ENCODE measurements around the gene TULP4.
"Not testable (repeated sequence)": the region's sequence is repeated elsewhere in the genome, so short reads cannot be mapped to it uniquely, and the experiment has no call there.

The TULP4 gene

DNA sequence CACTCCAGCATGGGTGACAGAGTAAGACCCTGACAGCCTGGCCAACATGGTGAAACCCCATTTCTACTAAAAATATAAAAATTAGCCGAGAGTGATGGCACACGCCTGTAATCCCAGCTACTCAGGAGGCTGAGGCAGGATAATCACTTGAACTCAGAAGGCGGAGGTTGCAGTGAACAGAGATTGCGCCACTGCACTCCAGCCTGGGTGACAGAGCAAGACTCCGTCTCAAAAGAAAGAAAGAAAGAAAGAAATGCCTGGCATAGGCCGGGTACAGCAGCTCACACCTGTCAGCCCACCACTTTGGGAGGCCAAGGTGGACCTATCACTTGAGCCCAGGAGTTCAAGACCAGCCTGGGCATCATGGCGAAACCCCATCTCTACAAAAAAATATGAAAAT lies 208.7 kb downstream of the TULP4 start:
- in situ Hi-C loops (cut with MboI; ENCODE audit: low sequenced_read_pairs), result not testable (repeated sequence)

DNA sequence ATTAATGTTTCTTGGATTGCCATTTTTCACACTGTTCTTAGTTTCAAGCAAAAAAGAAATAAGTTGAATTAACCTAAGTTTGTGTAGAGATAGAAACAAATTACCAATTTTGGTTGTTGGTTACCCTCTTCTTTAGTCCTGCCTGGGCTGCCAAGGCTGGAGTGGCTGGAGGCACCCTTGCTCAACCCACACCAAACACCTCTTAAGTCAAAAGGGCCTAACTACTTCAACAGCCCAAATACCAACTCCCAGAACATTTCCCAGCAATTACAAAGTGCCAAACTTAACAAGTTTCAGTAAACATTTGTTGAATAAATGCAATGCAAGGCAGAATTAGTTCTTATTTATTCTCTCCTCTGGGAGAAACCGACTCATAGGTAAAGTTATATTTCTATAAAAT lies 209.5 kb downstream of the TULP4 start:
- in situ Hi-C loops (cut with MboI; ENCODE audit: low sequenced_read_pairs), result no loop called here

DNA sequence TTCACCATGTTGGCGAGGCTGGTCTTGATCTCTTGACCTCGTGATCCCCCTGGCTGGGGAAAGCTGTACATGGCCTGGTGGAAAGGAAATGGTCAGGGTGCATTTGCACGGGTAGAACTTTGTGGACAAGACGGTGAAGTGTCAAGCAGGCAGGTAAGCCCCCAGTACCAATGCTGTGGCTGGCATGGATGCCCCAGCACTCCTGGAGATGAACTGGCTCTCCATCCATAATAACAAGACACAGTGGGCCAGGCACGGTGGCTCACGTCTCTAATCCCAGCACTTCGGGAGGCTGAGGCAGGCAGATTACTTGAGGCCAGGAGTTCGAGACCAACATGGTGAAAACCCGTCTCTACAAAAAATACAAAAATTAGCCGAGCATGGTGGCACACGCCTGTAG lies 210.4 kb downstream of the TULP4 start:
- in situ Hi-C loops (cut with MboI; ENCODE audit: low sequenced_read_pairs), result no loop called here

DNA sequence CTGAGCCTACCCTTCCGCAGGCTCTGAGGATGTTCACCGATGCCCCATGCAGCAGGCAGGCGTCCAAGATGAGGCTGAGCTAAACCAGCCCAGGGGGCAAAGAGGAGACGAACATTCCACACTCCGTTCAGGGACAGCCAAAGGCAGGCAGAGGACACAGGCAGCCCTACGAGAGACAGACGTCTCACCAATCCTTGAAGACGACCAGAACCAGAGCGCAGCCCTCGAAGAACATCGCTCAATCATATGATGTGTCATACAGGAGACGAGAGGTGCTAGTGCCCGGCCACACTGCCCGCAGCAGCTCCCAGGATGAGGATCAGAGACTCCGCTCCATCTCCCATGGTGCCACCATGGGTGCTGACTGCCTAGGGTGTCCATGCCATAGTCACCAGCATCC lies 212.0 kb downstream of the TULP4 start:
- in situ Hi-C loops (cut with MboI; ENCODE audit: low sequenced_read_pairs), result no loop called here

DNA sequence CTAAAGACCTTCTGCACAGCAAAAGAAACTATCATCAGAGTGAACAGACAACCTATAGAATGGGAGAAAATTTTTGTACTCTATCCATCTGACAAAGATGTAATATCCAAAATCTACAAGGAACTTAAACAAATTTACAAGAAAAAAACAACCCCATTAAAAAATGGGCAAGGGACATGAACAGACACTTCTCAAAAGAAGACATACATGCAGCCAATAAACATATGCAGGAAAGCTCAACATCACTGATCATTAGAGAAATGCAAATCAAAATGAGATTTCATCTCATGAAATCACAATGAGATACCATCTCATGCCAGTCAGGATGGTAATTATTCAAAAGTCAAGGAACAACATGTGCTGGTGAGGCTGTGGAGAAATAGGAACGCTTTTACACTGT lies 215.6 kb downstream of the TULP4 start:
- in situ Hi-C loops (cut with MboI; ENCODE audit: low sequenced_read_pairs), result not testable (repeated sequence)

DNA sequence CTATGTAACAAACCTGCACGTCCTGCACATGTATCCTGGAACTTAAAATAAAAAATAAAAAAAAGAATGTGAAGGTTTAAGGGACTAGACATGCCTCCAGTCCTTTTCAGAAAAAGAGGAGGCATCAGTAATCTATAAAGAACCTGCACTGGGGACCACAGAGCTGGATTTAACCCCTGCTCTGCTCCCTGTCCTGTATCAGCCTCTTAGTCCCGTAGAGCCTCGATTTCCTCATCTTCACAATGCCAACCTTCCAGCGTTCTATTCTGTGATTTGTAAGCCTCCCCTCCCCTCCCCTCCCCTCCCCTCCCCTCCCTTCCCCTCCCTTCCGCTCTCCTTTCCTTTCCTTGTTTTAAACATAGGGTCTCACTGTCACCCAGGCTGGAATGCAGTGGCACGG lies 216.6 kb downstream of the TULP4 start:
- in situ Hi-C loops (cut with MboI; ENCODE audit: low sequenced_read_pairs), result no loop called here

DNA sequence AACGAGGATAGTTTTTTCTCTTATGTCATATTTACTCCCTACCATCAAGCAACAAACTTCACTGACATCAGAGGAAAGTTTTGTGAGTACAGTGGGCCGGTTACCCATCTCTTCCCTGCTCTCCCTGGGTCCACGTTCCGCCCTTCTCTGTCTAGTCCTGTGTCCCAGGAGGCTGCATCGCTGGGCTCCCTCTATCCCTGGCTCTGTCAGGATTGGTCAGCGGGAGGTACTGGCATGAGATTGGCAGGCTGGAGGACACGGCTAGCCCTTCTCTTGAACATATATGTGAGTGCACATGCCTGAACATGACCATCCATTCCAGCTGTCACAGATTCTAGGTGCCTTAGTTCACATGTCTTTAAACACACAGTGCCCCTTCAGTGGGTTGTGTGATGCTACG lies 217.4 kb downstream of the TULP4 start:
- in situ Hi-C loops (cut with MboI; ENCODE audit: low sequenced_read_pairs), result no loop called here

DNA sequence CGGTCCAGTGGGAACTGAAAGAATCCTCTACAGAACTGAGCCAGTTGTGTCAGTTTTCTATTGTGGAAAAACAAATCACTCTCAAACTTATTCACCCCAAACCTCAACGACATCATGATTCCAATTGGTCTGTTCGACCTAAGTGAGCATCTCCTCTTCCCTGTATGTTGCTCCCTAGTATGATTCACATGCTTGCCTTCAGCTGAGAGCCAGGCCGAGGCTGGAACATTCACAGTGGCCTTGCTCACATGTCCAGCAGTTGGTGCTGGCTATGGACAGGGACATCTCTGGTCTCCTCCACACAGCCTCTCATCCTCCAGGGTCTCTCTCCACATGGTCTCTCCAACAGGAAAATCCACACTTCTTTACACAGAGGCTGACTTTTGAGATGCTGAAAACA lies 219.3 kb downstream of the TULP4 start:
- in situ Hi-C loops (cut with MboI; ENCODE audit: low sequenced_read_pairs), result no loop called here

DNA sequence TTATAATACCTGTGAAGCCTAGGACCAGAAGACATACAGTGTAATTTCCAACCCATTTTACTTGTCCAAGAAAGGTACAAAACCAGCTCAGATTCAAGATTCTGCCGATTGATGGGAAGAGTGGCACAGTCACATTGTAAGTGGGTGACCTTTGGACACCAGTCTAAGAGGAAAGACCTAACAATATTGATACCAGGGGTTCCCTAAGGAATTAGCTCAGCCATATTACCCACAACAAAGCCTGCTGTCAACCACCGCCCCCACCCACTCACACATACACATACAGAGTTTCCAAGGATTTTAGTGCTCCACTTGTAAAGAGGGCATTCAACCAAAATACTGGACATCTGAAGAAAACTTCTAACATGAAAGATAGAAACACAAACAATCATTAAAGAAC lies 219.7 kb downstream of the TULP4 start:
- in situ Hi-C loops (cut with MboI; ENCODE audit: low sequenced_read_pairs), result no loop called here

DNA sequence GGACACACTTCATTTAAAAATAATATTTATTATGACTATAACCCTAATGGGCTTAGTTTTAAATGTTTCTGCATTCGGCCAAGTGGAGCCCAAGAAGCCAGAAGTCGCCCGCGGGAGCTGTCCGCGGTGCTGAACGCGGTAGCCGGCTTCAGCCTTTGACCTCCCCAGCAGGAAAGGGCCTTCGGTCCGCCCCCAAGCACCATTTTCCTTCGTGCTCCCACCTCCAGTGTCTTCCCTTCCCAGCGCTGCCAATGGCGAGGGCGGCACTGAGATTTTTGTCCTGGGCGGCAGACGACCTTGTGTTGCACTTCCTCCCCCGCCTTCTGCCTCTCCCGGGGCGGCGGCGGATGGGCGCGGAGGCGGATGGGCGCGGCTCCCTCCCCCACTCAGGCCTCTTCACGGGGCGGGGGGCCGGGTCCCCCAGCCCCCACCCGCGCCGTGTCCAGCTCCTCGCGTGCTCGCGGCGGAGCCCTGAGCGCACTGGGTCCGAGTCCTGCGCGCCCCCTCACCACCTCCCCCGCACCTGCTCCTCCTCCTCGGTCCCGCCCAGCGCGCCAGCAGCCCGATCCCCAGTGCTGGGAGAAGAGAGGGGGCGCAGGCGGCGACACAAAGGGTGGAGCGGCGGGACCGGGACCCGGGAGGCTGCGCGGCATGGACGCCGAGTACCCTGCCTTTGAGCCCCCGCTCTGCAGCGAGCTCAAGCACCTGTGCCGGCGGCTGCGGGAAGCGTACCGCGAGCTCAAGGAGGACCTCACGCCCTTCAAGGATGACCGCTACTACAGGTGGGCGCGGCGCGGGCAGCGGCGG lies 224.0 kb downstream of the TULP4 start:
- in situ Hi-C loops (cut with MboI; ENCODE audit: low sequenced_read_pairs), result no loop called here

DNA sequence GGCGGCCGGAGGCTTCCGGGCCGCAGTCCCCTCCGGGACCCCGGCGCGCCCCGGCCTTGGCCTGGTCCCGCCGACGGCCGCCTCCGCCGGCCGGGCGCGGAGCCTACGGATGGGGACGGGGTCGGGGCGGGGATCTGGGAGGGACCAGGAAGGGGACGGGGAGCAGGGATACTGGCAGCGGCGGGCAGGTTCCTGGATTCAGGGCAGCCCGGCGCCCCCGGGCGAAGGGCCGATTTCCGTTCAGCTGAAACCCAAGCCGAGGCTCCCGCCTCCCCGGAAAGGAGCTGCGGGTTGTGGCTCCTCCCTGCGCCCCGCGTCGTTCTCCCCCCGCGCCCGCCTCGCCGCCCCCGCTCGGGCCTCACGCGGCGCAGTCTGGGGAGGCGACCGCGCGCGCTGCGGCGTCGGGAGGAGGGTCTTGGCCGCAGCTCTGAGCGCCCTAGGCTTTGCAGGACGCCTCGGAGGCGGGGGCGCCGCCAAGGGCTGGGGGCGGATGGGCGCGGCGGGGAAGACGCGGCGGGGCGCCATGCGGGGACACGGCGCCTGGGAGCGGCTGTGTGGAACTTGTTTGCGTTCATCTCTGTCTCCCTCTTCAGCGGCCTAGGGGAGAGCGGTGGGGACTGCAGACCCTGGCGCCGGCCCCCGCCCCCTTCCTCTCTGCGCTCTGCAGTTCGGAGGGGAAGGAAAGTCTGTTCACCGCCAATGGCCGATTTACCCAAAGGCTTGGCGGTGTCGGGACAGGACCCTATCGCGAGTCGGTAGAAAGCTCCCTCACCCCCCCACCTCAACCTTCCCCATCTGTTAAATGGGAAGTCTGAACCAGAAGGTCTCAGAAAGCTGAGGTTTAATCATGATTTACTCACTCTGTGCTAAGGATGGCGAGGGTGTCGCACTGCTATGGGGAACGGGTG lies 224.9 kb downstream of the TULP4 start:
- in situ Hi-C loops (cut with MboI; ENCODE audit: low sequenced_read_pairs), result no loop called here

DNA sequence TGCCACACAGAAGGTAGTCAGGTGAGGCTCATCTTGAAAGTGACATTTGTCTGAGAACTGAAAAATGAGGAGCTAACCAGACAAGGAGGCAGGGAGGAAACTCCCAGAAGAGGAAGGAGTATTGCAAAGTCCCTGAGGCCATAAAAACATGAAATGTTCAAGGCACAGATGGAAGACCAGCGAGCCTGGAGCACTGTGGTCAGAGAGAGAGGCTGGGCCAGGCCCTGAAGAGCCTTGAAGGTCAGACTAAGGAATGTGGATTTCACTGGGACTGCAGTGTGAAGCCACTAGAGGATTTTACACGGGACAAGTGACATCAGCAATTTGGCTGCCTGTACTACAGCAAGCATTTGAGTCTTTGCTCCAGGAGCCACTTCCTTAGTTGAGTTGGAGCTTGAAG lies 226.5 kb downstream of the TULP4 start:
- in situ Hi-C loops (cut with MboI; ENCODE audit: low sequenced_read_pairs), result no loop called here

DNA sequence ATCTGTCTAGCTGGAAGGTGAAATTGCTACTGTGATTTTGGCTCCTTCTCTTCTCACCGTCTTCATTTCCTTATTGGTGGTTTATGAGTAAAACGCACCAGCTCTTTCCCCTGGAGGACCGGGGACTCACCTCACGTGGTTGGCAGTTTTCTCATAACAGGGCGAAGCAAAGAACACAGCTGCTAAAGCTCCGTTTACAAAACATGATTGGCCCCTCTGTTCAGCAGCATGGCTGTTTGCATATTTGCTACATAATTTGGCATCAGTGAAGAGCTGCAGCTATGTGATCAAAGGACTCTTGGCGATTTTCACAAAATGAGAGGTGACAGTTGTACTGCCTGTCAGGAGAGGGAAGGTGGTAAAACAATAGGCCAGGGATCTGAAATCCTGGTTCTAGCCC lies 227.1 kb downstream of the TULP4 start:
- in situ Hi-C loops (cut with MboI; ENCODE audit: low sequenced_read_pairs), result no loop called here

DNA sequence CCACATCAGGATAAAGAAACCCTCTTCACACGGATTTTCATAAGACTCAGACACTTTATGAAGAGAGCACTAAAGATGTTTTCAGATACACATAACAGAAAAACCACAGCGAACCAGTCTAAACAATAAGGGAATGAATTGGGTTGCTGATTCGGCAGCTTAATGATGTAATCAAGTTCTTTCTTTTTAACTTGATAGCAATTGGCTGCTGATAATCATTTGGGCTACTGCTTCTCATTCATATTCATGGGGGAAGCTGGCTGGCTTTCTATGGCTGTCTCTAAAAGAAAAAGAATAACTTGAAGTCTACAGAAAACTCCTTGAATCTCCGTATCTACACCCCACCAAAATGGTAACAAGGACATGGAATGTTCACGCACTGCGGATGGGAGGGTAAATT lies 227.6 kb downstream of the TULP4 start:
- in situ Hi-C loops (cut with MboI; ENCODE audit: low sequenced_read_pairs), result no loop called here

DNA sequence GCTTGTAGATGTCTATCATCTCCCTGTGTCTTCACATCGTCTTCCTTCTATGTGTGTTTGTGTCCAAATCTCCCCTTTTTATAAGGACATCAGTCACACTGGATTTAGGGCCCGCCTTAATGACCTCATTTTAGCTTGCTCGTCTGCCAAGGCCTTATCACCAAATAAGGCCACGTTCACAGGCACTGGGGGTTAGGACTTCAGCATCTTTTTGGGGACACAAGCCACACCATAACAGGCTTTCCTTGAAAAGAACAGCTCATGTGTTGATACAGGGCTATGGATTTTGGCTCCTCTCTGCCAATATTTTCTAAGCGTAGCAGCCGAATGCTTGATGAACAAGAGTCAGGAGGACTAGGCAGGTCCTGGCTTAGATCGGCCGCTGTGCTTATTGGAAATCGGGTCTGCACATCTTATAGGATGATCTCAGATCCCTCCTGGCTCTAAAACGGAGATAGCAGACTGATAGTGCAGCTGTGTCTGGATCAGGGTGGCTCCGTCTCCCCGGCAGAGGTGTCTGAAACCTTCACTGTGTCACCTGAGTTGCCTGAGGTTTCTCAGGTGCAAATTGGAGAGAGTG lies 231.4 kb downstream of the TULP4 start:
- in situ Hi-C loops (cut with MboI; ENCODE audit: low sequenced_read_pairs), result no loop called here

DNA sequence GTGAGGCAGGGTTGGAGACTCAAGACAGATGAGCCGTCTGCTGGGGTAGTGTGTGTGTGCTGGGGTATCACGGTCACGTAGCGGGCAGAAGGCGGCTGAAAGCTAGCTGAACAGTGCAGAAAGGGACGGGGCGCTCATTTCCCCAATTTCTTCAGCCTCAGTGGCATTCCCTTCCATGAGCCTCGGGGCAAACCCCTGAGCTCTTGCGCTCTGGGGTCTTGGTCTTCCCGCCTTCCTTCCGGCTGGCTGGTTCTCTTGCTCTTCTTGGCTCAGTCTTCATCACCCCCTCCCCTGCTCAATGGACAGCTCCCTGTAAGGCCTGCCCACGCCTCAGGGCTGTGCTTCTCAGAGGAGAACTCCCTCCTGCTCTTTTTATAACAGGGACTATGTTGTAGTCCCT lies 232.2 kb downstream of the TULP4 start:
- in situ Hi-C loops (cut with MboI; ENCODE audit: low sequenced_read_pairs), result no loop called here

DNA sequence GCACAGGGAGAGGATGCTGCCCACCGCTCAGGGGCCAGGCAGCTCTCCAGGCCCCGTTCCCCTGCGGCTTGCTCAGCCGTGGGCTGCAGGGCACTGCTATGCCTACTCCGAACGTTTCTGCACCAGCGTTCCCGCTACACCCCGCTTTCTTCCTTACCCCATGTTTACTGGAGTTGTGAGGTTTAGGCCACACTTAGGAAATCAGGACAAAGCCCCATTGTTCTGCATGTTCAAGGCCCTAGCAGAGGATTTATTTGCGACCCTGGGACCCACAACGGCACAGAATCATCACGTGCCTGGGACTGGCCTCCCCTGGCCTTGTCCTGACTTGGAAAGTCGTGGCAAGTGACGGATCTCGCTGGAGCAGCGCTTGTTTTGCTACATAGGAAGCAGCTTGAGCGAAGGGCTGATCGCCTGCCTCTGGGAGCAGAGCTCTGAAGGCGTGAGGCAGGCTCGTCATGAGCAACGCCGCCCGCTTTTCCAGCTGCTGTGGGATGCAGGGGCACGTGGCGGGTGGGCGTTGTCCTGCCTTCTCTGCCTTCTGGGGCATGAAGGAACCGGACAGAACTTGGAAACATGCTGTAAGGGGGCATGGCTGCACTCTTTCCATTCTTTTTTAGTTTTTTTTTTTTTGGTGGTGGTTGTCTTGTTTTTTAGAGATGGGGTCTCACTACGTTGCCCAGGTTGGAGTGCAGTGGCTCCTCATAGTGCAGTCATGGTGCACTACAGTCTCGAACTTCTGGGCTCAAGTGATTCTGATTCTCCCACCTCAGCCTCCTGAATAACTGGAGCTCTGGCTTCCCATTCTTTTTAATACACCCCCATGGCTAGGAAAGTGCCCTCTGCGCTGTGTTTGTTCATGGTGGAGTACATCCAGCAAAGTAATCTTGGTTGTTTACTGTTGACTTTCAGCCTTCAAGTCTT lies 233.0 kb downstream of the TULP4 start:
- in situ Hi-C loops (cut with MboI; ENCODE audit: low sequenced_read_pairs), result no loop called here

DNA sequence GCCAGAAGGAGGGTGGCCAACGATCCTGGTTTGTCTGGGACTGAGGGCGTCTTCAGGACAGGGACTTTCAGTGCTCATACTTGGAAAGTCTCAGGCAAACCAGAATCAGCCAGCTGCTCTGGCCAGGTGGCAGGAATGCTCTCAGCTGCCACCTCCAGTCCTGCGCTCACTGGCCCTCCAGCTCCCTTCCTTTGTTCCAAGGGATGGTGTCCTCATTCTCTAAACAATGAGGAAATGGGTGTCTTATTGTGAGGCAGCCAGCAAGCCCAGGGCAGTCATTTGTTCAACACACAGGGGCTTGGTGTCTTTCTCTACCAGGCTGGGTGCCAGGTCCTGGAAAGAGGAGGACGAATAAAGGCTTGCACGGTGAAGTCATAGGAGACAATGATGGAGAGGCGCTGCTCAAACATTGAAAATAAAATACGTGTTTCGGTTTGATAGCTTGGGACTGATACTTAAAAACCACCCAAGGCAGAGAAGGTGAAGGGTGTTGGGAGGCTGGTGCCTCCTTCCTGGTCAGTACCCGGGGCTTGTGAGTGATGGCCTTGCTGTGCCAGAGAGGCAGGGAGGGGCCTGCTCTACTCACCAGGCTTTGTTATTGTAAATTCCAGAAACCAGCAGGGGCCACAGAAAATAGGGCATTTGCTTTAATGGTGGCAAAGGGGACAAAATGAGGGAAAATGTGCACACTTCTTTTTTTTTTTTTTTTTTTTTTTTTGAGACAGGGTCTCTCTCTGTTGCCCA lies 236.3 kb downstream of the TULP4 start:
- in situ Hi-C loops (cut with MboI; ENCODE audit: low sequenced_read_pairs), result no loop called here

DNA sequence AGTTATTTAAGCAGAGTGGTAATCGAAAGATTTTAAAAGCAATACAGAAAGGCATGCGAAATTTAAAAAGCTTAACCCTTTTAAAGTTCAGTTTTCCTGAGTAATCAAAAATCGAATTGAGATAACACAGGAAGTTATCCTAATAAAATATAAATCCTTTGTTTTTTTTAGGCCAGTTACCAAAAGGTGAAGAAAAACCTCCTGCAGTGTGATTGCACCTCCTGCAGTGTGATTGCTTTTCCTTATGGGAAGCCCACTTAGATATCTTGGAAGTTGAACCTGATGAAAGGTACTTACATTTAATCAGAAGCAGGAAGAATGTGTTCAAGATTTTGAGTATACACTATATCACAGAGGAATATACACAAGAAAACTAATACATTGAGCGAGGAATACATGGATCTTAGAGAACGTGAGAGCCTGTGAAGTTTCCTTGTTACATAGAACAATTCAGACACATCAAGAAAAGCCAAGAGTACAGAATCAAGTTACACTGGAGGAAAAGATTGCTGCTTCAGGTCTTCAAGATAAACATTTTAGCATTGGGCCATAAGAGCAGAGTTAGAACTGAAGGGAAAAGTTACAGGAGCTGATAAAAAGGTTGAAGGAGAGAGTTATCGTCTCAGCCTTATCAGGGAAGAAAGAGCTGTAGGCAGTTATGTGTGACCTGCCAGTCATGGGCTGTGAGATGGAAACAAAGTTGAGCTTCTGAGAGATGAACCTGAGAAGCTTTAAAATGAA lies 240.0 kb downstream of the TULP4 start:
- in situ Hi-C loops (cut with MboI; ENCODE audit: low sequenced_read_pairs), result no loop called here

DNA sequence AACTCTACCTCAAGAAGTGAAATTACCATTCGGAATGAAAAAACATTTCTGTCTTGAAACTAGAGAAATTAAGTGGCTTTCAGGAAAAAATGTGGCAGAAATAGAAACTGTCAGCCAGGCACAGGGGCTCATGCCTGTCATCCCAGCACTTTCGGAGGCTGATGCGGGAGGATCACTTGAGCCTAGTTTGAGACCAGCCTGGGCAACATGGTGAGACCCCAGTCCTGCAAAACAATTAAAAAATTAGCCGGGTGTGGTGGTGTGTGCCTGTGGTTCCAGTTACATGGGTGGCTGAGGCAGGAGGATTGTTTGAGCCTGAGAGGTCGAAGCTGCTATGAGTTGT lies 240.5 kb downstream of the TULP4 start:
- in situ Hi-C loops (cut with MboI; ENCODE audit: low sequenced_read_pairs), result no loop called here
